Measurements from ENCODE around the gene CEP83. TPM values are rescaled to one million over a fixed set of nuclear protein-coding genes. Genes with fewer than 3 reads are reported as not detected.
A peak's percentile ranks its signal among the peaks of the same experiment; 100 is the strongest.

Gene CEP83
- polyA plus RNA-seq, 3 donors from 2014 or later: 2.0 to 4.4 (median 4.1) TPM

GRCh38 chr12:94284046-94284445, 175.6 kb downstream of the CEP83 start:
- peaks cover 0 to 7% (median 2%) of the 10 kb centered on the region in 3 donors for H3K27me3 Mint-ChIP-seq (ENCODE audit: low read depth in 3 of 3)
- no peaks in the 10 kb centered on the region for H3K9me3 Mint-ChIP-seq
- peak overlapping the region in 1 of 6 donors; percentile 81 for H3K27ac Mint-ChIP-seq
- no peak overlapping the region for H3K4me3 Mint-ChIP-seq
- H3K4me1 Mint-ChIP-seq: peaks cover 31 to 41% of the 10 kb centered on the region in 2 donors
- peaks cover 12 to 37% (median 24%) of the 10 kb centered on the region in 3 donors for H3K36me3 Mint-ChIP-seq
- no peak for DNase-seq

- DNase-seq: peak; percentile 49 to 54 (median 51)
- peaks cover 31 to 41% of the 10 kb centered on the region in 2 donors for H3K4me1 Mint-ChIP-seq
- H3K27me3 Mint-ChIP-seq (ENCODE audit: low read depth in 3 of 3): peaks cover 0 to 7% (median 2%) of the 10 kb centered on the region in 3 donors
- peak overlapping the region; percentile 77 to 96 (median 87) for H3K27ac Mint-ChIP-seq
- peaks cover 11 to 35% (median 24%) of the 10 kb centered on the region in 3 donors for H3K36me3 Mint-ChIP-seq
- peak overlapping the region; percentile 62 to 84 (median 72) for H3K4me3 Mint-ChIP-seq
- H3K9me3 Mint-ChIP-seq: no peaks in the 10 kb centered on the region
These were observed 177.0 kb downstream of the CEP83 start for GRCh38 chr12:94282675-94283074.

- no peaks in the 10 kb centered on the region for H3K9me3 Mint-ChIP-seq
- H3K27me3 Mint-ChIP-seq (ENCODE audit: low read depth in 3 of 3): peaks cover 0 to 7% (median 2%) of the 10 kb centered on the region in 3 donors
These were observed 179.6 kb downstream of the CEP83 start for GRCh38 chr12:94280063-94280462.

DNA sequence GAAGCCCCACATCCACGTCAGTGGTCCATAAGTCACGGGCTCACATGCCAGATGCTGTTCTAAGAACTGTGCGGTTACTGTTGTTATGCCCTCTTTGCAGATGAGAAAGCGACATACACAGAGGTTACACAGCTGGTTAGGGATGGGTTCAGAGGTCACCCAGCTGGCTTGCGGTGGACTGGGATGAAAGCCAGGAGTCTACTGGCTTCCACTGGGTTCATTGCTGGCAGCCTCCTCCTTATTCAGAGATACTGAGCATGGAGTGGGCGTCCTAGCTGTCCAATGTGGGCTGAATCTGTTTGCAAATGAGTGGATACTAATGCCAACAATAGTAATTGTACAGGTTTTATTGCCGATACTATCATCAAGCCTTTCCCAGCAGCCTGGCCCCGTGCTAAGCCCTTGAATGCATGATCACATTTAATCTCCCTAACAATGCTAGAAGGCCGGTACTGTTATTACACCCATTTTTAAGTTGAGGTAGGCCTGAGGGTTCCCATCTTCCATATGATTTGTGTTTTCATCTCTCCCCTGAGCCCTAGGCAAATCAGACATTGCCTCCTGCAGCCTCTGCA, 182.2 kb downstream of the CEP83 start:
- Mint-ChIP-seq H3K27ac (peak overlapping the region in 1 of 6 donors; percentile 28), H3K27me3 (ENCODE audit: low read depth in 3 of 3) (peaks cover 0 to 2% (median 0%) of the 10 kb centered on the region in 3 donors), H3K4me1 (peaks cover 18 to 24% of the 10 kb centered on the region in 2 donors), H3K9me3 (no peaks in the 10 kb centered on the region), H3K4me3 (no peak overlapping the region), H3K36me3 (peaks cover 13 to 15% (median 14%) of the 10 kb centered on the region in 3 donors)
- DNase-seq: no peak

More at GRCh38 chr12:94280063-94280462, 179.6 kb downstream of the CEP83 start:
- no peak overlapping the region for H3K4me3 Mint-ChIP-seq
- peaks cover 31 to 39% of the 10 kb centered on the region in 2 donors for H3K4me1 Mint-ChIP-seq
- no peak for DNase-seq
- peaks cover 11 to 29% (median 20%) of the 10 kb centered on the region in 3 donors for H3K36me3 Mint-ChIP-seq
- H3K27ac Mint-ChIP-seq: peak overlapping the region in 5 of 6 donors; percentile 13 to 71 (median 54)

GRCh38 chr12:94276725-94277124, 182.9 kb downstream of the CEP83 start:
- no peak overlapping the region for H3K4me3 Mint-ChIP-seq

GRCh38 chr12:94273272-94273671, 186.4 kb downstream of the CEP83 start:
- Mint-ChIP-seq H3K4me3 (no peak overlapping the region), H3K27me3 (ENCODE audit: low read depth in 3 of 3) (peaks cover 0 to 1% (median under 1%) of the 10 kb centered on the region in 3 donors), H3K36me3 (peaks cover 10 to 16% (median 13%) of the 10 kb centered on the region in 3 donors), H3K27ac (peak overlapping the region in 1 of 6 donors; percentile 19), H3K4me1 (peaks cover 30 to 42% of the 10 kb centered on the region in 2 donors), H3K9me3 (no peaks in the 10 kb centered on the region)
- no peak for DNase-seq

More at GRCh38 chr12:94276725-94277124, 182.9 kb downstream of the CEP83 start:
- DNase-seq: no peak
- peaks cover 18 to 22% of the 10 kb centered on the region in 2 donors for H3K4me1 Mint-ChIP-seq
- H3K36me3 Mint-ChIP-seq: peaks cover 15 to 18% (median 15%) of the 10 kb centered on the region in 3 donors
- no peaks in the 10 kb centered on the region for H3K27me3 Mint-ChIP-seq (ENCODE audit: low read depth in 3 of 3)
- H3K27ac Mint-ChIP-seq: no peak overlapping the region
- no peaks in the 10 kb centered on the region for H3K9me3 Mint-ChIP-seq

GRCh38 chr12:94272280-94272679, 187.4 kb downstream of the CEP83 start:
- H3K27me3 Mint-ChIP-seq (ENCODE audit: low read depth in 3 of 3): peaks cover 0 to 1% (median 1%) of the 10 kb centered on the region in 3 donors
- no peaks in the 10 kb centered on the region for H3K9me3 Mint-ChIP-seq
- DNase-seq: no peak
- H3K4me3 Mint-ChIP-seq: peak overlapping the region in 1 of 5 donors; percentile 5
- peaks cover 8 to 18% (median 10%) of the 10 kb centered on the region in 3 donors for H3K36me3 Mint-ChIP-seq
- H3K27ac Mint-ChIP-seq: peak overlapping the region in 3 of 6 donors; percentile 10 to 81 (median 66)
- peaks cover 40 to 52% of the 10 kb centered on the region in 2 donors for H3K4me1 Mint-ChIP-seq

- no peak for DNase-seq
- peaks cover 0 to 1% (median 1%) of the 10 kb centered on the region in 3 donors for H3K27me3 Mint-ChIP-seq (ENCODE audit: low read depth in 3 of 3)
- peak overlapping the region in 4 of 6 donors; percentile 10 to 81 (median 34) for H3K27ac Mint-ChIP-seq
- peaks cover 50 to 61% of the 10 kb centered on the region in 2 donors for H3K4me1 Mint-ChIP-seq
- peaks cover 8 to 23% (median 13%) of the 10 kb centered on the region in 3 donors for H3K36me3 Mint-ChIP-seq
- no peaks in the 10 kb centered on the region for H3K9me3 Mint-ChIP-seq
- peak overlapping the region in 2 of 5 donors; percentile 7 to 18 for H3K4me3 Mint-ChIP-seq
These were observed 188.3 kb downstream of the CEP83 start for GRCh38 chr12:94271351-94271750.

- Mint-ChIP-seq H3K27me3 (ENCODE audit: low read depth in 3 of 3) (peaks cover 0 to 1% (median 1%) of the 10 kb centered on the region in 3 donors), H3K27ac (no peak overlapping the region), H3K4me1 (peaks cover 63 to 75% of the 10 kb centered on the region in 2 donors), H3K36me3 (peaks cover 16 to 29% (median 20%) of the 10 kb centered on the region in 3 donors), H3K9me3 (no peaks in the 10 kb centered on the region), H3K4me3 (no peak overlapping the region)
- DNase-seq: no peak
These were observed 190.2 kb downstream of the CEP83 start for GRCh38 chr12:94269316-94269999.

DNA sequence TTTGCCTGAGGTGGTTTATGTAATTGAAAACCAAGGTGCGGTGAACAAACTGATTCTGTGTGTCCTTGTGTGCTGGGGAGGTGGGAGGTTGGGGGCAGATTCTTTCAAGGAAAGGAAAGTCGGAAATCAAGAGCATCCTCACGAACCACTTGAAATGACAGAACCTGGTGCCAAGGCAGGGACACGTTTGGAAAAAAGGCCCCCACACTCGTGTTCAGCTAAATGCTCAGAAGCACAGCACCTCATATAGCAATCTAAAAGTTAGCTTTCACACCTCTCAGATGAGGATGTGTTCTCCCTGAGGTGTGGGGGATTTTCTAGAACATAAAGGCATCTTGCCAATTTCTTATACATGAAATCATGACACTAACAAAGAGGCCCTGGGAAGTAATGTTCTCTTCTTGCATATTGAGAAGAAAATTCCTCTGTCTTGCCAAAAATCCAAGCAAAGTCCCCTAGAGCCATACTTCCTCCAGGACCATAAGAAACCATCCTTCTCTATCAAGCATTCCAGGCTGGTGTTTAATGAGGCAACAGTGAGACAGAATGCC, 191.7 kb downstream of the CEP83 start:
- Mint-ChIP-seq H3K4me3 (peak overlapping the region in 4 of 5 donors; percentile 11 to 44 (median 42)), H3K27ac (peak overlapping the region in 2 of 6 donors; percentile 4 to 78), H3K36me3 (peaks cover 15 to 26% (median 16%) of the 10 kb centered on the region in 3 donors), H3K9me3 (no peaks in the 10 kb centered on the region), H3K27me3 (ENCODE audit: low read depth in 3 of 3) (peaks cover 0 to 4% (median 1%) of the 10 kb centered on the region in 3 donors), H3K4me1 (peaks cover 76 to 90% of the 10 kb centered on the region in 2 donors)
- peak in 1 of 3 donors; percentile 23 for DNase-seq

DNA sequence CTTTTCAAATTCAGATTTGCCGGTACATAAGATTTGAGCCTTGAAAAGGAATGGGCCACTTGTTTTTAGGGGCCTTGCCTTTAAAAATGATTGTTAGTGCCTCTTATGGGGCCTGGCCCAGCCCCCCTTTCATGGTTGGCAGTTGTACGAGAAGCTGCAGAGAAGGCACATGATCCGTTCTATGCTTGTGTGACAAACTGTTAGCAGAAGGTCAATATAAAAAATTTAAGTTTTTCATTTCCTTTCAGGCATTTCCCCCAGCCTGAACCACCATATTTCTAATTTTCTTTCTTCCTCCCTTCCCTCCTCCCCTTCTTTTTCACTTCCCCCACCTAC, 192.2 kb downstream of the CEP83 start:
- Mint-ChIP-seq H3K27ac (peak overlapping the region in 5 of 6 donors; percentile 38 to 73 (median 54)), H3K27me3 (ENCODE audit: low read depth in 3 of 3) (peaks cover 1 to 9% (median 3%) of the 10 kb centered on the region in 3 donors), H3K4me3 (peak overlapping the region in 3 of 5 donors; percentile 33 to 44 (median 33)), H3K4me1 (peaks cover 80 to 95% of the 10 kb centered on the region in 2 donors), H3K9me3 (no peaks in the 10 kb centered on the region), H3K36me3 (peaks cover 15 to 26% (median 16%) of the 10 kb centered on the region in 3 donors)
- no peak for DNase-seq

- Mint-ChIP-seq H3K27ac (peak overlapping the region; percentile 38 to 88 (median 68)), H3K9me3 (no peaks in the 10 kb centered on the region), H3K4me3 (peak overlapping the region in 4 of 5 donors; percentile 4 to 74 (median 48)), H3K27me3 (ENCODE audit: low read depth in 3 of 3) (peaks cover 4 to 12% (median 4%) of the 10 kb centered on the region in 3 donors), H3K4me1 (peaks cover 81 to 95% of the 10 kb centered on the region in 2 donors), H3K36me3 (peaks cover 14 to 22% (median 15%) of the 10 kb centered on the region in 3 donors)
- no peak for DNase-seq
These were observed 192.7 kb downstream of the CEP83 start for GRCh38 chr12:94266796-94267536.

Measured in immature natural killer cell (primary cell).